ENCODE data around the gene SUMF2.

- TF ChIP-seq YY1 (IDR thresholded peaks at IDR 0.05; ENCODE audit: insufficient read depth, insufficient read length) (no peak), SUZ12 (IDR thresholded peaks at IDR 0.05; ENCODE audit: extremely low read depth, insufficient read depth, insufficient read length) (no peak), ZNF274 (IDR thresholded peaks at IDR 0.05; ENCODE audit: low read depth, low read length) (no peak)
These were observed 43.8 kb downstream of the SUMF2 start for GRCh38 chr7:56107954-56108258.
